ENCODE data around the gene ALDH16A1. TPM values are rescaled to one million over a fixed set of nuclear protein-coding genes. Genes with fewer than 3 reads are reported as not detected.

ALDH16A1 gene
- total and polyA plus RNA-seq, 10 of the 15 experiments (the other 5 are each of a cell fraction or from before 2014, with no cell fraction given), result 1.7 to 49.3 (median 18.1) TPM

DNA sequence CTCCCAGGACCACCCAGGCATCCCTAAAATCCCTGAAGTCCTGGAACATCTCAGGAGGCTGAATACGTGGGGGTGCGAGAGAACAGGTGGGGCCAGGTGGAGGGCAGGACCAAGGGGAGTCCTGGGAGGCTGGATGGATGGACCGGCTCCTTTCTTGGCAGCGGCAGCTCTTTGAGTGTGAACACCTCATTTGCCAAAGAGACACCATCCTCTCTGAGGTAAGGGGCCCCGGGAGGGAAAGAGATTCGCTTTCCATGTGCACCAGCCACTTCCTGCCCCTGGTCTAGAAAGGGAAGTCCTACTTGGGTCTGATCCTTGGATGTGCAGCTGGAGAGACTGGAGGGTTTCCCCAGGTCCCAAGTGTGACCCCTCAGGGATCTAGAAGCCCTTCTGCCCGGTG lies 45.9 kb upstream of the ALDH16A1 start:
- peaks cover 21% of the 10 kb centered on the region for H3K4me1 ChIP-seq (ENCODE audit: control insufficient read depth, insufficient read depth, low read length)
- TF ChIP-seq, protein P1, sequence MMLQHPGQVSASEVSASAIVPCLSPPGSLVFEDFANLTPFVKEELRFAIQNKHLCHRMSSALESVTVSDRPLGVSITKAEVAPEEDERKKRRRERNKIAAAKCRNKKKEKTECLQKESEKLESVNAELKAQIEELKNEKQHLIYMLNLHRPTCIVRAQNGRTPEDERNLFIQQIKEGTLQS (IDR thresholded peaks at IDR 0.05; ENCODE audit: borderline replicate concordance, extremely low read depth, low read depth, low read length), result no peak
- TF ChIP-seq MTA3 (IDR thresholded peaks at IDR 0.05; ENCODE audit: borderline replicate concordance, low read length), result no peak
- no peak for TF ChIP-seq KDM1A (IDR thresholded peaks at IDR 0.05; ENCODE audit: borderline replicate concordance)
- no peak for TF ChIP-seq YBX1 (IDR thresholded peaks at IDR 0.05)
- no peak for TF ChIP-seq SMARCA5 (IDR thresholded peaks at IDR 0.05)
- TF ChIP-seq, protein P2, sequence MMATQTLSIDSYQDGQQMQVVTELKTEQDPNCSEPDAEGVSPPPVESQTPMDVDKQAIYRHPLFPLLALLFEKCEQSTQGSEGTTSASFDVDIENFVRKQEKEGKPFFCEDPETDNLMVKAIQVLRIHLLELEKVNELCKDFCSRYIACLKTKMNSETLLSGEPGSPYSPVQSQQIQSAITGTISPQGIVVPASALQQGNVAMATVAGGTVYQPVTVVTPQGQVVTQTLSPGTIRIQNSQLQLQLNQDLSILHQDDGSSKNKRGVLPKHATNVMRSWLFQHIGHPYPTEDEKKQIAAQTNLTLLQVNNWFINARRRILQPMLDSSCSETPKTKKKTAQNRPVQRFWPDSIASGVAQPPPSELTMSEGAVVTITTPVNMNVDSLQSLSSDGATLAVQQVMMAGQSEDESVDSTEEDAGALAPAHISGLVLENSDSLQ (IDR thresholded peaks at IDR 0.05), result no peak
- TF ChIP-seq IRF4 (IDR thresholded peaks at IDR 0.05; ENCODE audit: low read depth, low read length), result no peak
- TF ChIP-seq GATAD2B (conservative IDR thresholded peaks at IDR 0.05; ENCODE audit: low read depth), result no peak
- TF ChIP-seq CHD1 (IDR thresholded peaks at IDR 0.05; ENCODE audit: low read depth, low read length), result no peak
- no peak overlapping the region for H3K9ac ChIP-seq (ENCODE audit: control insufficient read depth, insufficient read depth, low read length)
- FAIRE-seq, result no peak
- POLR2A ChIA-PET, result no interaction called here
- no peaks in the 10 kb centered on the region for H3K36me3 ChIP-seq (ENCODE audit: control insufficient read depth in 2 of 2, insufficient read depth in 2 of 2, low read length in 1 of 2)
- H3K27me3 ChIP-seq (replicated peaks in 1 of 2; ENCODE audit: control insufficient read depth in 2 of 2, insufficient read depth in 2 of 2, low read length in 1 of 2), result no peaks in the 10 kb centered on the region
- no peak overlapping the region for H2AFZ ChIP-seq (ENCODE audit: control insufficient read depth, low read depth, low read length)
- BruUV-seq (replicated peaks), result no TSS peak
- H4K20me1 ChIP-seq (ENCODE audit: control insufficient read depth, insufficient read depth), result no peaks in the 10 kb centered on the region
- 65% methylated on average over 7 of the region's 7 CpGs for WGBS (ENCODE audit: insufficient coverage, insufficient replicate concordance, low lambda C conversion rate, missing lambda C conversion rate)
- no peak overlapping the region for H3K27ac ChIP-seq (ENCODE audit: control insufficient read depth, insufficient read depth)
- intact Hi-C loops (cut with micrococcal nuclease; ENCODE audit: unreplicated experiment) (no loop called here), in situ Hi-C loops (cut with MboI) (no loop called here)
- H3K4me2 ChIP-seq (ENCODE audit: control insufficient read depth, insufficient read depth), result no peak overlapping the region
- no peaks in the 10 kb centered on the region for H3K9me3 ChIP-seq (replicated peaks; ENCODE audit: control insufficient read depth, insufficient read depth, low read length)
- CTCF ChIA-PET, result interaction anchor here (2.6 kb wide), 1 partner anchor 16 kb away, joined by 11 read pairs; no protein-coding TSS in a partner anchor
- no peak overlapping the region for H3K4me3 ChIP-seq
- H3K79me2 ChIP-seq (ENCODE audit: control insufficient read depth, insufficient read depth, low read length), result no peaks in the 10 kb centered on the region
- RAD21 ChIA-PET (ENCODE audit: unreplicated experiment), result interaction anchor here (1.2 kb wide), 1 partner anchor 16 kb away, joined by 4 read pairs; no protein-coding TSS in a partner anchor
- SMC1A ChIA-PET (ENCODE audit: uncharacterized antibody, unreplicated experiment), result interaction anchor here (1.0 kb wide), 1 partner anchor 76 kb away, joined by 3 read pairs; no protein-coding TSS in a partner anchor
- no peak for ATAC-seq
- DNase-seq (ENCODE audit: low read depth, low spot score), result no peak

Measured in GM12878 (cell line).